Stimulated activated naive CD8-positive, alpha-beta T cell treated with anti-CD3 and anti-CD28 coated beads, Interleukin-15, amount 100 ng/mL, for 72 hours (primary cell): ENCODE data around the gene ACMSD.
"Not testable (repeated sequence)": the region's sequence is repeated elsewhere in the genome, so short reads cannot be mapped to it uniquely, and the experiment has no call there.

Experiments used
- ATAC-seq: fragments of 150-1000 bp; cut with Tn5 transposase; 2 replicates; pipeline ENCODE4 v1.10.0; 2021; ENCODE audit warnings: mild to moderate bottlenecking, moderate library complexity
- DNase-seq, 2 donors: peaks; one replicate each; pipeline ENCODE4 v3.0.0; 2021 to 2022
- H3K27ac Mint-ChIP-seq, 2 donors: one replicate each; pipeline ENCODE4 v1.8.0; 2022; ENCODE audit warnings: mild to moderate bottlenecking in 2 of 2, mixed read lengths in 2 of 2, moderate library complexity in 2 of 2
- H3K27me3 Mint-ChIP-seq: one replicate; pipeline ENCODE4 v1.8.0; 2022; ENCODE audit warnings: mixed read lengths
- H3K4me1 Mint-ChIP-seq: one replicate; pipeline ENCODE4 v1.8.0; 2022; ENCODE audit warnings: mild to moderate bottlenecking, mixed read lengths
- H3K4me3 Mint-ChIP-seq, 2 donors: one replicate each; pipeline ENCODE4 v1.8.0; 2022; ENCODE audit warnings: mild to moderate bottlenecking in 2 of 2, mixed read lengths in 2 of 2, moderate library complexity in 1 of 2
- H3K9me3 Mint-ChIP-seq, 2 donors: one replicate each; pipeline ENCODE4 v1.8.0; 2022; ENCODE audit warnings: mixed read lengths in 2 of 2

ACMSD gene

DNA sequence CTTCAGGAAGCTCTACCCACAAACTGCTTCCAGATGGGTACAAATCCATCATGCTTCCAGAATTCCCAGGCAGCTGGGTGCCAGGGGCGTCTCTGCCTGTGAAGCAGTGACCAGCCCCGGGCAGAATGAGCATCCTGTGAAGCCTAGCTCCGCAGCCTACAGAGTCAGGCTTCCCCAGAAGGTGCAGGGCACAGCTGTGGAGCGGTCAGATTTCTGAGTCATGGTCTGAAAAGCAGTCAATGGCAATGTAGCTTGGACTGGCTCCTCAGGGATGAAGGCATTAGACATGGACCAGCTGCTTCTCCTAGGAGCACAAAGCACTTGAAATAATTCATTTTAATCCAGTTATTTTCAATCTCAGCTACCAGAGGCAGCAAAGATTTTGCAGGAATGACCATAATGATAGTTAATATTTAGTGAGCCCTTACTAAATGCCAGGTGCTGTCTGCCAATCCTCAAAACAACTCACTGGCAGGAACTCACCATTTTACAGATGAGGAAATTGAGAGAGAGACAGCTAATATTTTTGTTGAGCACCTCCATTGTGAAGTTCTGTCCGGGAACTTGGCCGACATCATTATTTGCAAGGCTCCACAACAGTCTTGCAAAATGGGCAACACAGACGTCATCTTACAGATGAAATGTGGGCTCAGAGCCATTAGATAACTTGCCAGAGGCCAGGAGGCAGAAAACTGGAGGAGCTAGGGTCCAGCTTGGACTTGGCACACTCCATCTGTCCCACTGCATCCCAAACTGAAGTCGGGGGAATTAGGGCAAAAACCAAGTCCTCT is 31.7 kb downstream of the ACMSD start:
- ATAC-seq (no peak), DNase-seq (no peak)
- no peak overlapping the region for H3K4me3 Mint-ChIP-seq
- no peaks in the 10 kb centered on the region for H3K27me3 Mint-ChIP-seq
- no peak overlapping the region for H3K27ac Mint-ChIP-seq
- no peaks in the 10 kb centered on the region for H3K4me1 Mint-ChIP-seq
- H3K9me3 Mint-ChIP-seq: no peaks in the 10 kb centered on the region

GRCh38 chr2:134873152-134873551 is 34.7 kb downstream of the ACMSD start:
- ATAC-seq (no peak), DNase-seq (no peak)
- H3K27ac Mint-ChIP-seq: no peak overlapping the region
- H3K9me3 Mint-ChIP-seq: peaks cover 6 to 10% of the 10 kb centered on the region in 2 donors
- no peak overlapping the region for H3K4me3 Mint-ChIP-seq
- H3K4me1 Mint-ChIP-seq: no peaks in the 10 kb centered on the region
- no peaks in the 10 kb centered on the region for H3K27me3 Mint-ChIP-seq

DNA sequence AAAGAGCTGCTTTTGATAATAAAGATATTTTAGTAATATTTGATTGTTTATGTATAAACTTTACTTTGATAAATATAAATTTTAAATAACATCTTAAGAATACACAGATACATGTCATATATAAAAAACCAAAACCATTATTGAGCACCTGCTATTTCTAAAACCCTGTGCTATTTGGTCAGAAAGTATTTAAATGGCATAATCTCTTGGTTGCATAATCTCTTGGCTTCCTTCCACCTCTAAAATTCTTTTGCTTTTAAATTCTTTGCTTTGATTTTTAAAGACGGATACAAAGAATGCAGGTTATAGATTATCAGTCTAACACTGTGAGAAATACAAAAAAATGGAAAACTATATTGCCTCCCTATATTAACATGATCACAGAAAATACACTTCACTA is 36.9 kb downstream of the ACMSD start:
- no peak overlapping the region for H3K4me3 Mint-ChIP-seq
- H3K9me3 Mint-ChIP-seq: peaks cover 21 to 26% of the 10 kb centered on the region in 2 donors
- H3K27ac Mint-ChIP-seq: no peak overlapping the region
- no peaks in the 10 kb centered on the region for H3K4me1 Mint-ChIP-seq
- ATAC-seq (no peak), DNase-seq (no peak)
- H3K27me3 Mint-ChIP-seq: no peaks in the 10 kb centered on the region

- Mint-ChIP-seq H3K4me1 (no peaks in the 10 kb centered on the region), H3K9me3 (peaks cover 18 to 20% of the 10 kb centered on the region in 2 donors), H3K4me3 (no peak overlapping the region), H3K27me3 (no peaks in the 10 kb centered on the region), H3K27ac (no peak overlapping the region)
- DNase-seq (no peak), ATAC-seq (no peak)
Observed at GRCh38 chr2:134882773-134883172, 44.4 kb downstream of the ACMSD start.

DNA sequence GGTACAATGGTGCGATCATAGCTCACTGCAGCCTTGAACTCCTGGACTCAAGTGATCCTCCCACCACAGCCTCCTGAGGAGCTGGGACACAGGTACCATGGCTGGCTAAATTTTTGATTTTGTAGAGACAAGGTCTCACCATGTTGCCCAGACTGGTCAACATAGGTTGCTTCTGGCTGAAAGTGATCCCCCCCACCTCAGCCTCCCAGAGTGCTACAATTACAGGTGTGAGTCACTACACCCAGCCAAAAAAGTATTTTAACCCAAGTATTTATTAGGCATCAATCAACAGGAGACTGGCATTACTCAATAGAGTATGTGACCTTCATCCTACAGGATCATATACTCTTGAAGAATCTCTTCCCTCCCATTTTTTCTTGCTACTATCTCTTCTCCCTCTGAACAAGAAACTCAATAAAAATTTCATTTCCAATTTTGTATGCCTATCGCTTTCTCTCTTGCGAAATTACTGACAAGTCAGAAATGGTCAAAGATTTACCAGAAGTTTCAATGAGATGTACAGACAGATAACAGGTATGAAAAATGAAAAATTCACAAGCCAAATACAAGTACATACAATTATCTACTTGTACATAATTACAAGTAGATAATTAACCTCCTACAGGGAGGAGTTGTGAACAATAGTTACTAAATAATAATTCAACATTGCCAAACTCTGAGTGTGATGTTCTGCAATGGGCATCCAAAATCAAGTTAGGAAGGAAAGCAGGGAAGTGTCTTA is 45.3 kb downstream of the ACMSD start:
- no peaks in the 10 kb centered on the region for H3K27me3 Mint-ChIP-seq
- H3K27ac Mint-ChIP-seq: no peak overlapping the region
- ATAC-seq: no peak
- no peak for DNase-seq
- H3K9me3 Mint-ChIP-seq: peaks cover 12% of the 10 kb centered on the region in 2 donors
- H3K4me3 Mint-ChIP-seq: no peak overlapping the region
- no peaks in the 10 kb centered on the region for H3K4me1 Mint-ChIP-seq

DNA sequence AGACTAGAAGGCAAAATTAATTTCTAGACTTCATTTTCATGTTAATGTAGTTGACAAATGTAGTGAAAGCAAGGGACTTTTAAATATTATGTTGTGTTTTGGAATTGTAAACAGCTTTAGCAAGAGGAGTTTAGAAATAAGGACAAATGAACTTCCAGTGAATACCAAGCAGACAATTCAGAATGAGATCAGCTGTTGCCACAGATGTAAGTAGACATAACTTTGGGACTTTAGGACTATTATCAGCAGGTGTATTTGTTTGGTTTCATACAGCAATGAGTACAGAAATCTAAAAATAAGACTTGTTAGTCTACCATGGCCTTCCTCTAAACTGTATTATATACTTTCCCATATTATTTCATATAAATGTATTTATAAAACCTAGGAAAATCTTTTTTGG is 46.0 kb downstream of the ACMSD start:
- Mint-ChIP-seq H3K27ac (no peak overlapping the region), H3K4me3 (no peak overlapping the region), H3K4me1 (no peaks in the 10 kb centered on the region), H3K27me3 (no peaks in the 10 kb centered on the region), H3K9me3 (peaks cover 5% of the 10 kb centered on the region in 2 donors)
- ATAC-seq: no peak
- DNase-seq: no peak

- no peaks in the 10 kb centered on the region for H3K4me1 Mint-ChIP-seq
- ATAC-seq: no peak
- no peaks in the 10 kb centered on the region for H3K9me3 Mint-ChIP-seq
- H3K4me3 Mint-ChIP-seq: no peak overlapping the region
- H3K27me3 Mint-ChIP-seq: no peaks in the 10 kb centered on the region
- no peak for DNase-seq
- no peak overlapping the region for H3K27ac Mint-ChIP-seq
Observed at GRCh38 chr2:134892282-134893035, 54.0 kb downstream of the ACMSD start.

DNA sequence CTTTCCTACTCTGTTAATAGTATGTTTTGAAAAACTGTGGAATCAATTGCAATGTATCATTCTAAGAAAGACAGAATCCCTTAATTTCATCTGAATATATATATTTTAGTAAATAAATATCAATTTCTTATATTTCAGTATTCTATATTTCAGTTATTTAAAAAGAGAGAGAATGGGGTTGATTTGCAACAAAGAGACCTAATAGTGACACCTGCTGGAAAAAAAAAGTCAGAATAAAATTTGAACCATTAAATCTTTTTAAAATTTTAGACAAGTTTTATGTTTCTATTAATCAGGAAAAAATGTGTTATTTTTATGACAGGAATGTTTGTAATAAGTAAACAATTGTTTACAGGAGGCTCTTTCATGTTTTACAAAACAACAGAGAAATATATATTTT is 59.5 kb downstream of the ACMSD start:
- ATAC-seq (no peak), DNase-seq (no peak)
- H3K4me3 Mint-ChIP-seq: no peak overlapping the region
- H3K4me1 Mint-ChIP-seq: no peaks in the 10 kb centered on the region
- H3K9me3 Mint-ChIP-seq: no peaks in the 10 kb centered on the region
- H3K27ac Mint-ChIP-seq: no peak overlapping the region
- H3K27me3 Mint-ChIP-seq: no peaks in the 10 kb centered on the region

- Mint-ChIP-seq H3K4me1 (no peaks in the 10 kb centered on the region), H3K9me3 (no peaks in the 10 kb centered on the region), H3K4me3 (no peak overlapping the region), H3K27me3 (no peaks in the 10 kb centered on the region), H3K27ac (no peak overlapping the region)
- DNase-seq: no peak
- no peak for ATAC-seq
Observed at GRCh38 chr2:134899204-134899603, 60.8 kb downstream of the ACMSD start.

DNA sequence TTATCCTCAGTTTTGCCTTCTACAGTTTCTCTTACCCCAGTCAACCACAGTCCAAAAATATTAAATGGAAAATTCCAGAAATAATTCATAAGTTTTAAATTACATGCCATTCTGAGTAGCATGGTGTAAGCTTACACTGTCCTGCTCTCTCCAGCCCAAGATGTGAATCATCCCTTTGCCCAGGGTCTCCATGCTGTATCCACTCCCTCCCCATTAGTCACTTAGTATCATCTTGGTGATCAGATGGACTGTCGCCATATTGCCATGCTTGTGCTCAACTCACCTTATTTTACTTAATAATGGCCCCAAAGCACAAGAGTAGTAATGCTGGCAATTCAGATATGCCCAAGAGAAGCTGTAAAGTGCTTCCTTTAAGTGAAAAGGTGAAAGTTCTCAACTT is 61.7 kb downstream of the ACMSD start:
- H3K4me1 Mint-ChIP-seq: no peaks in the 10 kb centered on the region
- no peaks in the 10 kb centered on the region for H3K9me3 Mint-ChIP-seq
- ATAC-seq (no peak), DNase-seq (no peak)
- H3K27me3 Mint-ChIP-seq: no peaks in the 10 kb centered on the region
- no peak overlapping the region for H3K27ac Mint-ChIP-seq
- H3K4me3 Mint-ChIP-seq: no peak overlapping the region

DNA sequence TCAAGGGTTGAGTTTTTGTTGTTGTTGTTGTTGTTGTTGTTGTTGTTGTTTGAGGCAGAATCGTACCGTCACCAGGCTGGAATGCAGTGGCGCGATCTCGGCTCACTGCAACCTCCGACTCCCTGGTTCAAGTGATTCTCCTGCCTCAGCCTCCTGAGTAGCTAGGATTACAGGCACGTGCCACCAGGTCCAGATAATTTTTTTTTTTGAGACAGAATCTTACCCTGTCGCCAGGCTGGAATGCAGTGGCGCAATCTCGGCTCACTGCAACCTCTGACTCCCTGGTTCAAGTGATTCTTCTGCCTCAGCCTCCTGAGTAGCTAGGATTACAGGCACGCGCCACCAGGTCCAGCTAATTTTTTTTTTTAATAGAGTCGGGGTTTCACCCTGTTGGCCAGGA is 65.3 kb downstream of the ACMSD start:
- not testable (repeated sequence) for H3K9me3 Mint-ChIP-seq, H3K4me3 Mint-ChIP-seq, H3K27ac Mint-ChIP-seq

GRCh38 chr2:134905168-134905567 is 66.8 kb downstream of the ACMSD start:
- Mint-ChIP-seq H3K27ac (no peak overlapping the region), H3K4me3 (no peak overlapping the region)

More for the DNA sequence above, 65.3 kb downstream of the ACMSD start:
- not testable (repeated sequence) for ATAC-seq, H3K27me3 Mint-ChIP-seq, DNase-seq, H3K4me1 Mint-ChIP-seq

DNA sequence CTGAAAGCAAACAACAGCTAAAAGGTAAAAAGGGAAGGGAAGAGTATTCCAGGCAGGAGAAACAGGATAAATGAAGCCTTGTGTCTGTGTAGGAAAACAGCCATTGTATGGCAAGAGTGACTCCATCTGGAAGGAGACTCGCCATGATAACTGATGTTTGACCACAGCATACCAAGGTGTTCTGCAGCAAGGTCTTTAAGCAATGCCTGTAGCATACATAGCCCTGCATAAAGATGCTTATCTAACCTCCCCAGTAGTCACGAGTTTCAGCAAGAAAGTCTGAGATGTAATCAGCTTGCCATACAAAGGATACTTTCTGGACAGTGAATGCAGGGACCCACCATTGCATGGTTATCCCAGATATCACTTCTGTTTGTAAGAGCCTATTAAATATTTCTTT is 68.3 kb downstream of the ACMSD start:
- ATAC-seq (no peak), DNase-seq (no peak)
- Mint-ChIP-seq H3K27me3 (no peaks in the 10 kb centered on the region), H3K4me3 (no peak overlapping the region), H3K4me1 (no peaks in the 10 kb centered on the region), H3K9me3 (peaks cover 9 to 12% of the 10 kb centered on the region in 2 donors), H3K27ac (no peak overlapping the region)

More at GRCh38 chr2:134905168-134905567, 66.8 kb downstream of the ACMSD start:
- ATAC-seq (no peak), DNase-seq (no peak)
- peaks cover 9 to 12% of the 10 kb centered on the region in 2 donors for H3K9me3 Mint-ChIP-seq
- no peaks in the 10 kb centered on the region for H3K4me1 Mint-ChIP-seq
- no peaks in the 10 kb centered on the region for H3K27me3 Mint-ChIP-seq

DNA sequence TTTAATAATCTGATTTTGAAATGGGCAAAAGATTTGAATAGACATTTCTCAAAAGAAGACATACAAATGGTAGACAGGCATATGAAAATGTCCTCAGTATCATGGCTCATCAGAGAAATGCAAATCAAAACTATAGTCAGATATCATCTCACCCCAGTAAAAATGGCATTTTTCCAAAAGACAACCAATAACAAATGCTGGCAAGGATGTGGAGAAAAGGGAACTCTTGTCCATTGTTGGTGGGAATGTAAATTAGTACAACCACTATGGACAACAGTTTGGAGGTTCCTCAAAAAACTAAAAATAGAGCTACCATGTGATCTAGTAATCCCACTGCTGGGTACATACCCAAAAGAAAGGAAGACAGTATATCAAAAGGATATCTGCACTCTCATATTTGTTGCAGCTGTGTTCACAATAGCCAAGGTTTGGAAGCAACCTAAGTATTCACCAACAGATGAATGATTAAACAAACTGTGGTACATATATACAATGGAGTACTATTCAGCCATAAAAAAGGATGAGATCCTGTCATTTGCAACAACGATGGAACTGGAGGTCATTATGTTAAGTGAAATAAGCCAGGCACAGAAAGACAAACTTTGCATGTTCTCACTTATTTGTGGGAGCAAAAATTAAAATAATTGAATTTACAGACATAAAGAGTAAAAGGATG is 69.2 kb downstream of the ACMSD start:
- H3K4me3 Mint-ChIP-seq, H3K4me1 Mint-ChIP-seq, H3K27ac Mint-ChIP-seq, DNase-seq, ATAC-seq, H3K27me3 Mint-ChIP-seq: not testable (repeated sequence)
- H3K9me3 Mint-ChIP-seq: peaks cover 9 to 12% of the 10 kb centered on the region in 2 donors

DNA sequence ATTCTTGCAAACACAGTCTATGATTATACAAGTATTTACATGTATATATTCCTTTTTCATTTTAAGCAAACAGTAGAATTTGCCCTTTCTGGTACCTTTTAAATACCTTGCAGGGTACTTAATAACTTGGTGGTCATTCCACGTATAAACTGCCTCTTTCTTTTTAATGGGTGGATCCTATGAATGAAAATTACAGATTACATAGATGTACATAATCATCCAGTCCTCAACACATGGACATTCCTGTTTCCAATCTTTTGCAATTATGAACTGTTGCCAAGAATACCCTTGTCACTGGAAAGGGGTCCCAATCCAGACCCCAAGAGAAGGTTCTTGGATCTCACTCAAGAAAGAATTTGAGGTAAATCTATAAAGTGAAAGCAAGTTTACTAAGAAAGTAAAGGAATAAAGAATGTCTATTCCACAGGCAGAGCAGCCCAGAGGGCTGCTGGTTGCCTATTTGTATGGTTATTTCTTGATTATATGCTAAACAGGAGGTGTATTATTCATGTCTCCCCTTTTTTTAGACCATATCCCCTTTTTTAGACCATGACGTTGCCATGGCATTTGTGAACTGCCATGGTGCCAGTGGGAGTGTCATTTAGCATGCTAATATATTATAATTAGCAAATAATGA is 72.5 kb downstream of the ACMSD start:
- Mint-ChIP-seq H3K4me3 (no peak overlapping the region), H3K9me3 (peaks cover 9 to 12% of the 10 kb centered on the region in 2 donors), H3K27ac (no peak overlapping the region), H3K27me3 (no peaks in the 10 kb centered on the region), H3K4me1 (no peaks in the 10 kb centered on the region)
- no peak for DNase-seq
- no peak for ATAC-seq
